ENCODE measurements around the gene PCSK5. TPM values are rescaled to one million over a fixed set of nuclear protein-coding genes. Genes with fewer than 3 reads are reported as not detected.

The PCSK5 gene
- polyA plus RNA-seq, 1 donor (not counting 4 experiments of a cell fraction or from before 2014, with no cell fraction given) = 1.9 TPM

- Histone ChIP-seq H3K4me2 (ENCODE audit: control insufficient read depth, extremely low read depth, insufficient read depth, low read depth, low read length) (peak overlapping the region; percentile 43), H4K20me1 (ENCODE audit: control insufficient read depth, extremely low read depth, insufficient read depth, low read length) (no peaks in the 10 kb centered on the region), H3K27me3 (ENCODE audit: control insufficient read depth, extremely low read depth, insufficient read depth, low read length) (no peaks in the 10 kb centered on the region), H3K9ac (ENCODE audit: control insufficient read depth, extremely low read depth, insufficient read depth, low read length) (no peak overlapping the region), H2AFZ (ENCODE audit: control insufficient read depth, low read length) (peak overlapping the region; percentile 41), H3K9me1 (ENCODE audit: control insufficient read depth, extremely low read depth, insufficient read depth, low read length) (no peaks in the 10 kb centered on the region), H3K27ac (ENCODE audit: control insufficient read depth, insufficient read depth, low read length) (no peak overlapping the region), H3K79me2 (ENCODE audit: control insufficient read depth, insufficient read depth, low read length) (no peaks in the 10 kb centered on the region), H3K4me3 (ENCODE audit: control insufficient read depth in 2 of 3, extremely low read depth in 1 of 3, insufficient read depth in 2 of 3, low read depth in 1 of 3, low read length in 3 of 3) (no peak overlapping the region), H3K9me3 (ENCODE audit: control insufficient read depth, low read depth, low read length) (no peaks in the 10 kb centered on the region), H3K4me1 (ENCODE audit: control insufficient read depth, extremely low read depth, insufficient read depth, low read length) (peaks cover 16% of the 10 kb centered on the region), H3K36me3 (ENCODE audit: control insufficient read depth in 2 of 2, extremely low read depth in 1 of 2, insufficient read depth in 2 of 2, low read length in 2 of 2) (no peaks in the 10 kb centered on the region)
- FAIRE-seq = peak; percentile 97
- TF ChIP-seq CTCF (optimal IDR thresholded peaks at IDR 0.05 in 1 of 3, IDR thresholded peaks at IDR 0.05 in 1 of 3, conservative IDR thresholded peaks at IDR 0.05 in 1 of 3; ENCODE audit: extremely low read depth in 1 of 3, insufficient read depth in 2 of 3, low read length in 3 of 3) = no peak
- no peak for TF ChIP-seq EZH2 (IDR thresholded peaks at IDR 0.05; ENCODE audit: low read length)
- DNase-seq (ENCODE audit: low read depth, low spot score) = peak; percentile 72
- dilution Hi-C loops (cut with MboI; ENCODE audit: extremely low pct_ligation_motif_present, low sequenced_read_pairs) = no loop called here
Measured at GRCh38 chr9:76181020-76181641, 290.7 kb downstream of the PCSK5 start.

GRCh38 chr9:76181781-76182180 is 291.3 kb downstream of the PCSK5 start:
- no peaks in the 10 kb centered on the region for H3K27me3 ChIP-seq (ENCODE audit: control insufficient read depth, extremely low read depth, insufficient read depth, low read length)
- dilution Hi-C loops (cut with MboI; ENCODE audit: extremely low pct_ligation_motif_present, low sequenced_read_pairs) = no loop called here
- H3K4me3 ChIP-seq (ENCODE audit: control insufficient read depth in 2 of 3, extremely low read depth in 1 of 3, insufficient read depth in 2 of 3, low read depth in 1 of 3, low read length in 3 of 3) = no peak overlapping the region
- no peak for DNase-seq (ENCODE audit: low read depth, low spot score)
- peaks cover 16% of the 10 kb centered on the region for H3K4me1 ChIP-seq (ENCODE audit: control insufficient read depth, extremely low read depth, insufficient read depth, low read length)
- no peak for FAIRE-seq
- no peaks in the 10 kb centered on the region for H3K9me3 ChIP-seq (ENCODE audit: control insufficient read depth, low read depth, low read length)
- H3K9ac ChIP-seq (ENCODE audit: control insufficient read depth, extremely low read depth, insufficient read depth, low read length) = no peak overlapping the region
- H3K9me1 ChIP-seq (ENCODE audit: control insufficient read depth, extremely low read depth, insufficient read depth, low read length) = no peaks in the 10 kb centered on the region
- no peak for TF ChIP-seq CTCF (optimal IDR thresholded peaks at IDR 0.05 in 1 of 3, IDR thresholded peaks at IDR 0.05 in 1 of 3, conservative IDR thresholded peaks at IDR 0.05 in 1 of 3; ENCODE audit: extremely low read depth in 1 of 3, insufficient read depth in 2 of 3, low read length in 3 of 3)
- TF ChIP-seq EZH2 (IDR thresholded peaks at IDR 0.05; ENCODE audit: low read length) = no peak
- no peaks in the 10 kb centered on the region for H3K79me2 ChIP-seq (ENCODE audit: control insufficient read depth, insufficient read depth, low read length)
- no peak overlapping the region for H2AFZ ChIP-seq (ENCODE audit: control insufficient read depth, low read length)
- no peak overlapping the region for H3K4me2 ChIP-seq (ENCODE audit: control insufficient read depth, extremely low read depth, insufficient read depth, low read depth, low read length)
- H4K20me1 ChIP-seq (ENCODE audit: control insufficient read depth, extremely low read depth, insufficient read depth, low read length) = no peaks in the 10 kb centered on the region
- H3K36me3 ChIP-seq (ENCODE audit: control insufficient read depth in 2 of 2, extremely low read depth in 1 of 2, insufficient read depth in 2 of 2, low read length in 2 of 2) = no peaks in the 10 kb centered on the region
- no peak overlapping the region for H3K27ac ChIP-seq (ENCODE audit: control insufficient read depth, insufficient read depth, low read length)
